A549 (cell line): ENCODE results near the gene CFAP43. TPM values are rescaled to one million over a fixed set of nuclear protein-coding genes. Genes with fewer than 3 reads are reported as not detected.

Experiments
- ATAC-seq, 2 experiments: fragments of 200-7000 bp in 1 of 2; fragments of >200 bp in 1 of 2; cut with Nextera tagmentation in 1 of 2; cut with Tn5 transposase in 1 of 2; 3 replicates each; pipeline versions ENCODE4 v1.8.0 to v1.9.1; 2018 to 2020; ENCODE audit warnings: mild to moderate bottlenecking in 1 of 2, moderate library complexity in 1 of 2
- CTCF ChIA-PET: fragments of 300-600 bp; sonication (Branson Sonifier 250); formaldehyde crosslinking; extraction: SDS; loops from one replicate; lab custom pipeline; 2021; ENCODE audit warnings: antibody characterized with exemption, inconsistent platforms; lab: Yijun Ruan, JAX
- POLR2A ChIA-PET: fragments of 350-600 bp; formaldehyde crosslinking; extraction: SDS; loops from one replicate; lab custom pipeline; 2021; ENCODE audit warnings: antibody characterized with exemption, inconsistent platforms; lab: Yijun Ruan, JAX
- DNase-seq, 2 experiments: peaks; one replicate each; pipeline versions ENCODE4 v3.0.0 to v3.0.0-alpha.2; 2011 to 2016; ENCODE audit warnings: low read depth in 1 of 2, low spot score in 1 of 2
- FAIRE-seq: peaks from 2 replicates; lab custom pipeline; 2011; peaks lifted over from hg19 to GRCh38; lab: Jason Lieb, UNC
- H3K27ac ChIP-seq, 2 experiments: fragments of >200 bp; sonication (Bioruptor Twin); formaldehyde crosslinking; 3 replicates each; pipeline ENCODE4 v1.5.1; 2016 to 2017
- H3K4me1 ChIP-seq: fragments of >200 bp; sonication (Bioruptor Twin); formaldehyde crosslinking; 3 replicates; pipeline ENCODE4 v1.6.1; 2016
- H3K4me2 ChIP-seq: fragments of >200 bp; sonication (Bioruptor Twin); formaldehyde crosslinking; 3 replicates; pipeline ENCODE4 v1.6.1; 2016
- H3K4me3 ChIP-seq: fragments of >200 bp; sonication (Bioruptor Twin); formaldehyde crosslinking; 3 replicates; pipeline ENCODE4 v1.5.1; 2016
- H3K9me3 ChIP-seq: fragments of >200 bp; sonication (Bioruptor Twin); formaldehyde crosslinking; 3 replicates; pipeline ENCODE4 v1.6.1; 2016
- BHLHE40 ChIP-seq: IDR thresholded peaks from 2 replicates; pipeline ENCODE4 v1.6.1; 2012; ENCODE audit warnings: low read depth, low read length, inconsistent platforms
- CBX2 ChIP-seq: fragments of 200-600 bp; sonication (generic); IDR thresholded peaks from 2 replicates; pipeline ENCODE4 v1.6.1; 2016; ENCODE audit warnings: low read depth, mild to moderate bottlenecking, borderline replicate concordance
- CEBPB ChIP-seq, 2 experiments: fragments of >200 bp in 1 of 2; sonication (Bioruptor Twin) in 1 of 2; formaldehyde crosslinking in 1 of 2; IDR thresholded peaks; 2 replicates each; pipeline ENCODE4 v1.6.1; 2012 to 2016
- CHD2 ChIP-seq: fragments of 150-350 bp; IDR thresholded peaks from 2 replicates; pipeline ENCODE4 v1.6.1; 2014; ENCODE audit warnings: low read length; ENCODE audit not compliant: partially characterized antibody
- CTCF ChIP-seq: fragments of >200 bp; sonication (Bioruptor Twin); formaldehyde crosslinking; IDR thresholded peaks from 3 replicates; pipeline ENCODE4 v1.5.1; 2016
- EHF ChIP-seq: fragments of 250-450 bp; sonication (Bioruptor Pico); IDR thresholded peaks from 2 replicates; pipeline ENCODE4 v1.5.0; 2020; ENCODE audit warnings: mild to moderate bottlenecking
- HDAC2 ChIP-seq: fragments of 200-600 bp; sonication (generic); IDR thresholded peaks from 2 replicates; pipeline ENCODE4 v1.6.1; 2016
- HEYL ChIP-seq: fragments of 250-450 bp; sonication (Bioruptor Pico); IDR thresholded peaks from 2 replicates; pipeline ENCODE4 v1.8.0; 2021; ENCODE audit warnings: mild to moderate bottlenecking, moderate library complexity
- MAFK ChIP-seq: fragments of 450-650 bp; IDR thresholded peaks from 2 replicates; pipeline ENCODE4 v1.6.1; 2014; ENCODE audit not compliant: partially characterized antibody
- MYC ChIP-seq: IDR thresholded peaks from 2 replicates; pipeline ENCODE4 v1.6.1; 2012; ENCODE audit warnings: mild to moderate bottlenecking, inconsistent platforms, low read length, improper control_type of control experiment, borderline replicate concordance
- POLR2A ChIP-seq: IDR thresholded peaks from 2 replicates; pipeline ENCODE4 v1.6.1; 2012; ENCODE audit warnings: mild to moderate bottlenecking, low read length
- POLR2AphosphoS2 ChIP-seq: conservative IDR thresholded peaks from 2 replicates; pipeline ENCODE4 v1.6.1; 2012; ENCODE audit warnings: low read length, improper control_type of control experiment, inconsistent platforms
- RAD21 ChIP-seq, 2 experiments: fragments of >200 bp in 1 of 2; sonication (Bioruptor Twin) in 1 of 2; formaldehyde crosslinking in 1 of 2; IDR thresholded peaks in 1 of 2; conservative IDR thresholded peaks in 1 of 2; 2 replicates in 1 of 2; 3 replicates in 1 of 2; pipeline ENCODE4 v1.6.1; 2012 to 2018; ENCODE audit warnings: inconsistent platforms in 1 of 2
- RARB ChIP-seq: fragments of 250-450 bp; sonication (Bioruptor Pico); IDR thresholded peaks from 2 replicates; pipeline ENCODE4 v1.8.0; 2021; ENCODE audit warnings: mild to moderate bottlenecking, moderate library complexity
- ZC3H11A ChIP-seq: fragments of 450-650 bp; IDR thresholded peaks from 2 replicates; pipeline ENCODE4 v1.6.1; 2014; ENCODE audit warnings: antibody characterized with exemption, mild to moderate bottlenecking
- ZNF302 ChIP-seq: fragments of 250-450 bp; sonication (Bioruptor Pico); IDR thresholded peaks from 2 replicates; pipeline ENCODE4 v1.9.0; 2021; ENCODE audit warnings: inconsistent platforms, mild to moderate bottlenecking, moderate library complexity
- WGBS: methylation state at CpG from one replicate; pipeline ENCODE4 v1.1.6; 2017; ENCODE audit errors: missing lambda C conversion rate; 5-methylcytosine and 5-hydroxymethylcytosine counted together
- polyA plus RNA-seq, 4 experiments: library from polyadenylated mRNA; depleted of rRNA in 3 of 4; stranded (reverse); fragments of >200 nt; fragmentation: RNase III in 1 of 4; extraction: RNeasy Plus Mini Kit Qiagen cat#74134 plus additional on column Dnase treatment in 1 of 4; gene quantifications; 2 replicates in 3 of 4; 3 replicates in 1 of 4; pipeline ENCODE4 v1.2.3, GENCODE V29; 2011 to 2017
- TF ChIP-seq, protein P1 (sequence below): fragments of 250-450 bp; sonication (Bioruptor Pico); IDR thresholded peaks from 2 replicates; pipeline ENCODE4 v1.5.0; 2021; ENCODE audit warnings: mild to moderate bottlenecking, moderate library complexity, borderline replicate concordance

Gene CFAP43
- polyA plus RNA-seq, 2 of the 4 experiments (the other 2 are of a cell fraction) = 0.31 to 0.75 TPM

DNA sequence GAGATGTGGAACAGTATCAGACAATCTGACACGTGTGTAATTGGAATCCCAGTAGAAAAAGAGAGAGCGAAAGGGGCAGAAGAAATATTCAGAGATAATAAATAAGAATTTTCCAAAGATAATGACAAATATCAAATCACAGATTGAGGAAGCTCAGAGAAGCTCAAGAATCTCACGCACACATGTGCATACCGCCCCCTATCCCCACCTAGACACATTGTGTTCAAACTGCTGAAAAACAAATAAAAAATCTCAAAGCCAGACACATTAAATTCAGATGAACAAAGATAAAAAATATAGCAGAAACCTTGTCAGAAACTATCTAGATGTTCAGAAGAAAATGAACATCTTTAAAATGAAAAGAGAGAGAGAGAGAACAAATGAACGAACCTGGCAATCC, 92.9 kb downstream of the CFAP43 start:
- Histone ChIP-seq H3K9me3 (no peaks in the 10 kb centered on the region), H3K27ac (no peak overlapping the region)
- TF ChIP-seq RAD21 (conservative IDR thresholded peaks at IDR 0.05 in 1 of 2, IDR thresholded peaks at IDR 0.05 in 1 of 2) (peak in 1 of 2 experiments; percentile 59; a peak in 2 of 5 replicates), BHLHE40 (no peak), CTCF (peak; percentile 47), RARB (no peak)
- TF ChIP-seq, all 56 proteins: peak for 2
- FAIRE-seq (peak; percentile 79), ATAC-seq (peak in 1 of 2 experiments; percentile 56; a peak in 2 of 6 replicates), DNase-seq (peak in 1 of 2 experiments; percentile 36)
- no peak overlapping the region for H3K4me3 ChIP-seq
- no peak overlapping the region for H3K4me2 ChIP-seq
- no peaks in the 10 kb centered on the region for H3K4me1 ChIP-seq
- ChIA-PET POLR2A (interaction anchor here (1.5 kb wide), 1 partner anchor 18 kb away, joined by 7 read pairs; the partner anchor contains the start of gene SFR1), CTCF (interaction anchor here (1.1 to 3.5 kb wide), 5 partner anchors 12 to 93 kb away, joined by 3 to 9 read pairs (median 6); partner anchors contain the start of gene SFR1)
- WGBS = 52% methylated on average over 5 of the region's 5 CpGs

DNA sequence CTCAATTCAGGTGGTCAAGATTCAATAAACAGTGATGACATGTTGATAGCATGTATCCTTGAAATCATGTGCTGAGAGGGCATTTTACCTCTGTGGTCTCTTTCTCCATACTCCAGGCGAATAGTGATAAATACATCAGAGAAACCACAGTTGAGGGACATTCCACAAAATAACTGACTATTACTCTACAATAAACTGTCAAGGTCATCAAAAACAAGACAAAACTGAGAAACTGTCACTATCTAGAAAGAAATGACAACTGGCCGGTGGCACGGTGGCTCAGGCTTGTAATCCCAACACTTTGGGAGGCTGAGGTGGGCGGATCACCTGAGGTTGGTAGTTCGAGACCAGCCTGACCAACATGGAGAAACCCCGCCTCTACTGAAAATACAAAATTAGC, 94.0 kb downstream of the CFAP43 start:
- 84% methylated on average over 6 of the region's 6 CpGs for WGBS
- no peak for FAIRE-seq
- no peaks in the 10 kb centered on the region for H3K9me3 ChIP-seq
- H3K4me2 ChIP-seq = no peak overlapping the region
- CTCF ChIA-PET = interaction anchor here (1.1 to 3.5 kb wide), 4 partner anchors 14 to 426 kb away, joined by 3 to 9 read pairs (median 3); partner anchors contain the start of gene SFR1
- TF ChIP-seq MAFK = peak; percentile 79
- TF ChIP-seq ZNF302 (CRISPR knock-in tag) = no peak
- TF ChIP-seq, all 56 proteins: peak for 1
- DNase-seq = no peak
- no peaks in the 10 kb centered on the region for H3K4me1 ChIP-seq
- H3K27ac ChIP-seq = no peak overlapping the region
- no peak for ATAC-seq
- H3K4me3 ChIP-seq = no peak overlapping the region
- POLR2A ChIA-PET = interaction anchor here (0.5 to 0.6 kb wide), 2 partner anchors 17 to 161 kb away, joined by 3 read pairs; no protein-coding TSS in a partner anchor

- no peak for ATAC-seq
- TF ChIP-seq ZC3H11A (no peak), HDAC2 (no peak), CEBPB (IDR thresholded peaks at IDR 0.05) (no peak), POLR2A (no peak), HEYL (no peak), CBX2 (no peak), POLR2AphosphoS2 (no peak), MYC (no peak), ZNF302 (CRISPR knock-in tag) (no peak), CHD2 (no peak), EHF (CRISPR knock-in tag) (no peak)
- TF ChIP-seq, protein P1, sequence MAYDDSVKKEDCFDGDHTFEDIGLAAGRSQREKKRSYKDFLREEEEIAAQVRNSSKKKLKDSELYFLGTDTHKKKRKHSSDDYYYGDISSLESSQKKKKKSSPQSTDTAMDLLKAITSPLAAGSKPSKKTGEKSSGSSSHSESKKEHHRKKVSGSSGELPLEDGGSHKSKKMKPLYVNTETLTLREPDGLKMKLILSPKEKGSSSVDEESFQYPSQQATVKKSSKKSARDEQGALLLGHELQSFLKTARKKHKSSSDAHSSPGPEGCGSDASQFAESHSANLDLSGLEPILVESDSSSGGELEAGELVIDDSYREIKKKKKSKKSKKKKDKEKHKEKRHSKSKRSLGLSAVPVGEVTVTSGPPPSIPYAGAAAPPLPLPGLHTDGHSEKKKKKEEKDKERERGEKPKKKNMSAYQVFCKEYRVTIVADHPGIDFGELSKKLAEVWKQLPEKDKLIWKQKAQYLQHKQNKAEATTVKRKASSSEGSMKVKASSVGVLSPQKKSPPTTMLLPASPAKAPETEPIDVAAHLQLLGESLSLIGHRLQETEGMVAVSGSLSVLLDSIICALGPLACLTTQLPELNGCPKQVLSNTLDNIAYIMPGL (CRISPR knock-in tag) = no peak
- H3K4me1 ChIP-seq = peaks cover 14% of the 10 kb centered on the region; the same call in 2 of the 3 replicates
- 53% methylated on average over 3 of the region's 3 CpGs for WGBS
- ChIA-PET POLR2A (no interaction called here), CTCF (interaction anchor here (0.6 to 1.1 kb wide), 4 partner anchors 8 to 417 kb away, joined by 3 to 6 read pairs (median 3); partner anchors contain the start of gene SFR1)
- FAIRE-seq = no peak
- H3K4me2 ChIP-seq = no peak overlapping the region
- no peak overlapping the region for H3K27ac ChIP-seq
- DNase-seq = no peak
- H3K9me3 ChIP-seq = no peaks in the 10 kb centered on the region
- H3K4me3 ChIP-seq = no peak overlapping the region
These were observed 102.1 kb downstream of the CFAP43 start for GRCh38 chr10:104130041-104130440.
